GM21423 (cell line): Measurements from ENCODE around the gene DNASE1L2.

Experiments
- ATAC-seq: cut with Tn5 transposase; IDR thresholded peaks from one replicate; pipeline ENCODE4 v1.9.1; 2021; ENCODE audit warnings: mild to moderate bottlenecking, moderate library complexity; ENCODE audit not compliant: unreplicated experiment

The DNASE1L2 gene

GRCh38 chr16:2284001-2284770, 47.9 kb downstream of the DNASE1L2 start:
- no peak for ATAC-seq

DNA sequence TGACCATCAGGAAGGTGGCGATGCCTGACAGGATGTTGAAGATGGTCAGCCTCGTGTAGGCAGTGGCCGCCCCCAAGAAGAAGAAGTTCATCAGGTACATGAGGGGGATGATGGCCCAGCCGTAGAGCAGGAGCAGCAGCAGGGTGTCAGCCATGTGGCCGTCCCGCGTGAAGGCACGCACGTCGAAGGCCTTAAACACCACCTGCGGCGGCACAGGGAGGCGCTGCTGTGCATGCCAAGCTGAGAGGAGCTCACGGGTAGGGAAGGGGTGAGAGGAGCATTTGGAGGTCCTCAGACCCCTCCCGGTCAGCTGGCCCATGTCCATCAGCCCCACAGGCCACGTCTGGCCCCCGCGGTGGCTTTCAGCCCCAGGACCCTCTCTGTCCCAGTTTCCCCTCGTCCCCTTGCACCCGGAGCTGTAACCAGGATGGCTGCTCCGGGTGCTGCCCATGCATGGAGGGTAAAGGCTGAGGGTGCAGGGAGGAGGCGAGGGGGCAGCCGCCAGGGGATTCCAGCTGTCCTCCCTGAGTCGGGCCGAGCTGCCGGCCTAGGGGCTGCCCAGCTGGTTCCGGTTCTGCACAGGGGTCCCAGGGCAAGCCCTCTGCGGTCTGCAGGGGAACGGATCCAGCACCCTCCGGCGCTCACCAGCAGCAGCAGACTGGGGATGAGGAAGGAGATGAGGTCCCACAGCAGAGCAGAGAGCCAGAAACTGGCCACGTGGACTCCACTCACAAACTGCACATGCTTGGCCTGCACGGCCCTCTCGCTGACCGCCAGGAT, 48.7 kb downstream of the DNASE1L2 start:
- no peak for ATAC-seq

DNA sequence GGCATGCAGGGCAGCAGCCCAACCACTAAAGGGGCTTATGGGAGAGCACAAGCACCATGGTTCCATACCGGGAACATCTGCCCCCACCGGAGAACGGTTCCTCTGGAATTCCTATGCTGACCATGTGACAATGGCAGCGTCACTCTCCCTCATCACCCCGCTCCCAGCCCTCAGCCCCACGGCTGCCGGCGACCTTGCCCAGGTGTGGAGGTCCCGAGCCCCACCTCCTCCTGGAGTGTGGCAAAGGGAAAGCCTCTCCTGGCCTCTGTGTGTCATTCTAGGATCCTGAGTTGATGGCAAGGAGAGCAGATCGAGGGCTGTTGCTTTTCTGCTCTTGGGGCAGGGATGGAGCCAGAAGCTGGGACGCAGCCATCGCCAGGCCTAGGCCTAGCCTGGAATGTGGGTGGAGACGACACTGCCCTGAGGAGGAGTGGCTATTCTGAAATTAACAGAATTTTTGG, 49.5 kb downstream of the DNASE1L2 start:
- ATAC-seq = no peak

GRCh38 chr16:2286550-2286949, 50.3 kb downstream of the DNASE1L2 start:
- no peak for ATAC-seq

DNA sequence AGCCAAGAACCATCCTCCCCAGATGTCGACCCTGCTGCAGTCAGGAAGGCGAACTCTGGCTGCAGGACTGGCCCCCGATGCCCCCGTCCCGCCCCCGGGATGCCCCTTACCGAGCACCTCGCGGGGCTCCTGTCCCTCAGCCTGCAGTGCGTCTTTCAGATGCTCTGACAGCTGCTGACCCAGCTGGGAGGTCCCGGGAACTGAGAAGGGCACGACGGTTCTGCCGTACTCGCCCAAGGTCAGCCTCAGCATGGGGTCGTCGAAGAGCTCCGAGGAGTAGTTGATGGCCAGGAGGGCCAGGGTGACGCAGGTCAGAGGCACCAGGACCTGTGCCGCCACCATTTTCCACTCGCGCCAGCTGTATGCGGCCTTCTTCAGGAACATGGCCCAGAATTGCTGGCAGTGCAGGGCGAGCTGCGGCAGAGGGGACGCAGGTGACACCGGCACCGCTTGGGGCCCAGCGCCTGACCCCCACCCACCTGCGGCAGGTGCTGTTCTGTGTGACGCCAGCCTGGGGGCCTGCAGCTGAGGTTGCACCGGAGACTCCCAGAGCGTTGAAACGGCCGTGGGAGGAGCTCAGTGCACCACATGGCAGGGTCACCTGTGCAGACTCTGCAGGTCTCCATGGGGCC, 51.8 kb downstream of the DNASE1L2 start:
- ATAC-seq = no peak
